ENCODE data around the gene MACROD2. TPM values are rescaled to one million over a fixed set of nuclear protein-coding genes. Genes with fewer than 3 reads are reported as not detected.

Gene MACROD2
- total RNA-seq, 2 donors from 2014 or later = 8.0 to 19.4 TPM

DNA sequence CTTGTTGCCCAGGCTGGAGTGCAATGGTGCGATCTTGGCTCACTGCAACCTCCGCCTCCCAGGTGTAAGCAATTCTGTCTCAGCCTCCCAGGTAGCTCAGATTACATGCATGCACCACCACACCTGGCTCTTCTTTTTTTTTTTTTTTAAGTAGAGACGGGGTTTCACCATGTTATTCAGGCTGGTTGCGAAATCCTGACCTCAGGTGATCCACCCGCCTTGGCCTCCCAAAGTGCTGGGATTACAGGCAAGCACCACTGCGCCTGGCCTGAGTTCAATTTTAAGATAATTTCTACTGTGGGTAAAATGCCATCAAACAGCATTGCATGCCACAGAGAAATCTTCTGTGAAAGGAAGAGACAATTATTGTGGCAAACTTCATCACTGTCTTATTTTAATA lies 1944.8 kb downstream of the MACROD2 start:
- intact Hi-C loops (cut with DNase I) = no loop called here
- Histone ChIP-seq H3K4me1 (replicated peaks) (no peaks in the 10 kb centered on the region), H3K27ac (no peak overlapping the region), H3K36me3 (no peaks in the 10 kb centered on the region), H3K9me3 (no peaks in the 10 kb centered on the region), H3K27me3 (replicated peaks; ENCODE audit: insufficient read depth) (no peaks in the 10 kb centered on the region), H3K4me3 (no peak overlapping the region)
- WGBS = 94% methylated on average over 6 of the region's 6 CpGs
- no peak for TF ChIP-seq POLR2AphosphoS5 (IDR thresholded peaks at IDR 0.05)
- TF ChIP-seq, protein P1, sequence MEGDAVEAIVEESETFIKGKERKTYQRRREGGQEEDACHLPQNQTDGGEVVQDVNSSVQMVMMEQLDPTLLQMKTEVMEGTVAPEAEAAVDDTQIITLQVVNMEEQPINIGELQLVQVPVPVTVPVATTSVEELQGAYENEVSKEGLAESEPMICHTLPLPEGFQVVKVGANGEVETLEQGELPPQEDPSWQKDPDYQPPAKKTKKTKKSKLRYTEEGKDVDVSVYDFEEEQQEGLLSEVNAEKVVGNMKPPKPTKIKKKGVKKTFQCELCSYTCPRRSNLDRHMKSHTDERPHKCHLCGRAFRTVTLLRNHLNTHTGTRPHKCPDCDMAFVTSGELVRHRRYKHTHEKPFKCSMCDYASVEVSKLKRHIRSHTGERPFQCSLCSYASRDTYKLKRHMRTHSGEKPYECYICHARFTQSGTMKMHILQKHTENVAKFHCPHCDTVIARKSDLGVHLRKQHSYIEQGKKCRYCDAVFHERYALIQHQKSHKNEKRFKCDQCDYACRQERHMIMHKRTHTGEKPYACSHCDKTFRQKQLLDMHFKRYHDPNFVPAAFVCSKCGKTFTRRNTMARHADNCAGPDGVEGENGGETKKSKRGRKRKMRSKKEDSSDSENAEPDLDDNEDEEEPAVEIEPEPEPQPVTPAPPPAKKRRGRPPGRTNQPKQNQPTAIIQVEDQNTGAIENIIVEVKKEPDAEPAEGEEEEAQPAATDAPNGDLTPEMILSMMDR (IDR thresholded peaks at IDR 0.05) = no peak
- no peak for TF ChIP-seq POLR2A (IDR thresholded peaks at IDR 0.05)
- no peak for DNase-seq (ENCODE audit: low spot score)

DNA sequence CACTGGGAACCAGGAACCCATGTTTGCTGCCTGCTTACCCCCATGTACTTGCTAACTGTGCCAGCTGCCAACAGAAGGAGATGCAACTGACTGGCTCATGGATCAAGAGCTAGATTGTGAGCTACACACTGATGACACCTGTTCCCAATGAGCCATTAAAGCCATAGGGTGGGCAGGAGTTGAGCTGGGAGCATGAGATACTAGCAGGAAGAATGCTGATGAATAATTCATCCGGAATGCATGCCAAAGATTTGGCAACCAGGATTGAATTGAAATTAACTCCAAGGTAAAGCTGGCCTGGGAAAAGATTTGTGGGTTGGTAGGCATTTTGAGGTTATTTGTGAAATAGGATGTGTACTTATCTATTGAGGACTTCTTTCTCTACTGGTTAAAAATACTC lies 1946.8 kb downstream of the MACROD2 start:
- TF ChIP-seq POLR2AphosphoS5 (IDR thresholded peaks at IDR 0.05) (no peak), POLR2A (IDR thresholded peaks at IDR 0.05) (no peak)
- TF ChIP-seq, protein P1 (IDR thresholded peaks at IDR 0.05) = no peak
- Histone ChIP-seq H3K9me3 (no peaks in the 10 kb centered on the region), H3K36me3 (no peaks in the 10 kb centered on the region), H3K27ac (no peak overlapping the region), H3K27me3 (replicated peaks; ENCODE audit: insufficient read depth) (no peaks in the 10 kb centered on the region), H3K4me1 (replicated peaks) (no peaks in the 10 kb centered on the region), H3K4me3 (no peak overlapping the region)
- 4% methylated on average over 1 of the region's 1 CpG for WGBS
- no peak for DNase-seq (ENCODE audit: low spot score)
- intact Hi-C loops (cut with DNase I) = no loop called here

DNA sequence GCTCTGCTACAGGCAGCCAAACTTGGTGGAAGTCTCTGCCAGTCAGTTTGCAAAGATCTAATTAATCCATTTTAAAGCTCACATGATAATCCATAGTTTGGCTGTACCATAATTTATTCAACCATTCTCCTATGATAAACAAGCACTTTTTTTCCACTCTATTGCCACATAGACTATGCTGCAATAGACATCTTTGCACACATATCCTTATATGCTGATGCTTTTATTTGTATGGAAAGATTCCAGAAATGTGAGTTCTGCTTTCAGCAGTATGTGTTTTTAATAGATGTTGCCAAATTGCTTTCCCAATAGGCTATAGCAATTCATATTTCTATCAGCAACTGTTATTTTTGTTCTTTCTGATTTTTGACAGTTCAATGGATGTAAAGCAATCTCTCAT lies 1950.0 kb downstream of the MACROD2 start:
- H3K4me1 ChIP-seq (replicated peaks) = no peaks in the 10 kb centered on the region
- TF ChIP-seq POLR2AphosphoS5 (IDR thresholded peaks at IDR 0.05) (no peak), POLR2A (IDR thresholded peaks at IDR 0.05) (no peak)
- TF ChIP-seq, protein P1 (IDR thresholded peaks at IDR 0.05) = no peak
- no peaks in the 10 kb centered on the region for H3K27me3 ChIP-seq (replicated peaks; ENCODE audit: insufficient read depth)

DNA sequence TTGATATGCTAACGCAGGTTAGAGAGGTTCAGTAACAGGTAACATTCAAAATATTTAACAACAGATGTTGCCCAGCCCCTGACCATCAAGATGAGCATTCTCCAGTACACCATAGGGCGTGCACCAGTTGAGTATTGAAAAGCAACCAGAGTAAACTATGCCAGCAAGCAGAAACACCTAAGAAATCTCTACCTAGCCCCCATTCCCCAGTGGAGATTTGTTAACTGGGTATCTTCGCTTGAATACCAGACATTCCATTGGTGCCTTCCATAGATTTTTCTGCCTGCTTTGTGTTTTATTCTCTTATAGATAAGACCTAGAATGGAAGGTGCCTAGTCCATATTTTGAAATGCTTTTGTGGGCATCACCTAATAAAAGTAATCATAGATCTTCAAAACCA lies 1954.1 kb downstream of the MACROD2 start:
- TF ChIP-seq POLR2A (IDR thresholded peaks at IDR 0.05) (no peak), POLR2AphosphoS5 (IDR thresholded peaks at IDR 0.05) (no peak)
- TF ChIP-seq, protein P1 (IDR thresholded peaks at IDR 0.05) = no peak
- H3K27ac ChIP-seq = no peak overlapping the region
- no peak for DNase-seq (ENCODE audit: low spot score)
- H3K36me3 ChIP-seq = no peaks in the 10 kb centered on the region
- no peak overlapping the region for H3K4me3 ChIP-seq
- no peaks in the 10 kb centered on the region for H3K9me3 ChIP-seq
- no peaks in the 10 kb centered on the region for H3K27me3 ChIP-seq (replicated peaks; ENCODE audit: insufficient read depth)
- intact Hi-C loops (cut with DNase I) = no loop called here
- H3K4me1 ChIP-seq (replicated peaks) = no peaks in the 10 kb centered on the region
- 82% methylated on average over 3 of the region's 3 CpGs for WGBS

More for the DNA sequence above, 1950.0 kb downstream of the MACROD2 start:
- Histone ChIP-seq H3K27ac (no peak overlapping the region), H3K36me3 (no peaks in the 10 kb centered on the region), H3K9me3 (no peaks in the 10 kb centered on the region), H3K4me3 (no peak overlapping the region)
- intact Hi-C loops (cut with DNase I) = no loop called here
- DNase-seq (ENCODE audit: low spot score) = no peak

DNA sequence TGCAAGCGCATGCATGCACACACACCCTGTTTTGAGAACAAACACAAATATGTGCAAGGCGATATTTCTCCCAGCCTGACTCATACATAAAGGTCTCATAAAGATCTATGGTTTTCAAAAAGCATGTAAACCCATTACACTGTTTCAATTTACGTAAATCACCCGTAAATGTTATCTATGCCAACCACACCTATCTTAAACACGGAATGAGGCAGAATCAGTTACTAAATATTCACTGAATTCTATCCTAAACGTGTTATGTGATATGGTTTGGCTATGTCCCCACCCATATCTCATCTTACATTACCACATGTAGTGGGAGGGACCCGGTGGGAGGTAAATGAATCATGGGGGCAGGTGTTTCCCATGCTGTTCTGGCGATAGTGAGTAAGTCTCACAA lies 1956.3 kb downstream of the MACROD2 start:
- H3K27me3 ChIP-seq (replicated peaks; ENCODE audit: insufficient read depth) = no peaks in the 10 kb centered on the region
- DNase-seq (ENCODE audit: low spot score) = no peak
- no peak overlapping the region for H3K4me3 ChIP-seq
- 65% methylated on average over 8 of the region's 8 CpGs for WGBS
- intact Hi-C loops (cut with DNase I) = no loop called here
- TF ChIP-seq POLR2AphosphoS5 (IDR thresholded peaks at IDR 0.05) (no peak), POLR2A (IDR thresholded peaks at IDR 0.05) (no peak)
- TF ChIP-seq, protein P1 (IDR thresholded peaks at IDR 0.05) = no peak
- no peaks in the 10 kb centered on the region for H3K9me3 ChIP-seq
- no peaks in the 10 kb centered on the region for H3K36me3 ChIP-seq
- H3K27ac ChIP-seq = no peak overlapping the region
- H3K4me1 ChIP-seq (replicated peaks) = no peaks in the 10 kb centered on the region
